ENCODE data around the gene FOXK1. TPM values are rescaled to one million over a fixed set of nuclear protein-coding genes. Genes with fewer than 3 reads are reported as not detected.

Gene FOXK1
- total RNA-seq, 3 donors from 2014 or later: 30.1 to 48.5 (median 33.4) TPM

- peaks cover 7% of the 10 kb centered on the region for H3K9me3 ChIP-seq
- no peak overlapping the region for H3K4me3 ChIP-seq
- intact Hi-C loops (cut with DNase I, micrococcal nuclease): no loop called here
- TF ChIP-seq CTCF (IDR thresholded peaks at IDR 0.05): no peak
- no peaks in the 10 kb centered on the region for H3K36me3 ChIP-seq (ENCODE audit: low read depth)
- H3K4me1 ChIP-seq (ENCODE audit: low read depth): no peaks in the 10 kb centered on the region
- DNase-seq (peak in 1 of 3 donors; percentile 19), ATAC-seq (no peak)
Observed at GRCh38 chr7:4661871-4662270, 20.2 kb upstream of the FOXK1 start.

DNA sequence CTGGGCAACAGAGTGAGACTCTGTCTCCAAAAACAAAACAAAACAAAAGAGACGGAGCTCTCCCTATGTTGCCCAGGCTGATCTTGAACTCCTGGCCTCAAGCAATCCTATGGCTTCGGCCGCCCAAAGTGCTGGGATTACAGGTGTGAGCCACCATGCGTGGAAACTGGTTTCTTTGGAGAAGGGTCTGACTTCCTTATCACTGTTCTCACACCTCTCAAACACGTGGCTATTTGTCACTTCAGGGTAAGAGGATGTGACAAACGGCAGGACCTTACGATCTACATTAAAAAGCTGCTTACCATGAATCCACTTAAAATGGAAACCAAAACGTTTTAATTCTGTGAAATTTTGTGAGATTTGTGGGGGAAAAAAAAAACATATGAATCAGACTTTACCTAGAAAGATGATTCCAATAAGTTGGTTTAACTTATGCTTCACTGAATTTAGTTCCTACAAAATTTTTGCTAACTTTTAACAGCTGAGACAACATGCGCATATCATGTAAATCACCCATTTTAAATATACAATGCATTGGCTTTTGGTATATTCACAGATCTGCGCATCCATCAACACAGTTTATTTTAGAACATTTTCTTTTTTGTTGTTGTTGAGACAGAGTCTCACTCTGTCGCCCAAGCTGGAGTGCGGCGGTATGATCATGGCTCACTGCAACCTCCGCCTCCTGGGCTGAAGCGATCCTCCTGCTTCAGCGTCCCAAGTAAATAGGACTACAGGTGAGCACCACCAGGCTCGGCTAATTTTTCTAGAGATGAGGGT lies 18.7 kb upstream of the FOXK1 start:
- no peaks in the 10 kb centered on the region for H3K36me3 ChIP-seq (ENCODE audit: low read depth)
- TF ChIP-seq CTCF (IDR thresholded peaks at IDR 0.05): no peak
- H3K4me1 ChIP-seq (ENCODE audit: low read depth): no peaks in the 10 kb centered on the region
- no peak overlapping the region for H3K4me3 ChIP-seq
- H3K9me3 ChIP-seq: peaks cover 7% of the 10 kb centered on the region
- intact Hi-C loops (cut with DNase I, micrococcal nuclease): no loop called here
- no peak for DNase-seq
- no peak for ATAC-seq

- Histone ChIP-seq H3K4me3 (no peak overlapping the region), H3K9me3 (peaks cover under 1% of the 10 kb centered on the region), H3K36me3 (ENCODE audit: low read depth) (no peaks in the 10 kb centered on the region), H3K4me1 (ENCODE audit: low read depth) (no peaks in the 10 kb centered on the region)
- ATAC-seq (no peak), DNase-seq (no peak)
- intact Hi-C loops (cut with DNase I, micrococcal nuclease): no loop called here
- TF ChIP-seq CTCF (IDR thresholded peaks at IDR 0.05): no peak
Observed at GRCh38 chr7:4665661-4666060, 16.4 kb upstream of the FOXK1 start.

DNA sequence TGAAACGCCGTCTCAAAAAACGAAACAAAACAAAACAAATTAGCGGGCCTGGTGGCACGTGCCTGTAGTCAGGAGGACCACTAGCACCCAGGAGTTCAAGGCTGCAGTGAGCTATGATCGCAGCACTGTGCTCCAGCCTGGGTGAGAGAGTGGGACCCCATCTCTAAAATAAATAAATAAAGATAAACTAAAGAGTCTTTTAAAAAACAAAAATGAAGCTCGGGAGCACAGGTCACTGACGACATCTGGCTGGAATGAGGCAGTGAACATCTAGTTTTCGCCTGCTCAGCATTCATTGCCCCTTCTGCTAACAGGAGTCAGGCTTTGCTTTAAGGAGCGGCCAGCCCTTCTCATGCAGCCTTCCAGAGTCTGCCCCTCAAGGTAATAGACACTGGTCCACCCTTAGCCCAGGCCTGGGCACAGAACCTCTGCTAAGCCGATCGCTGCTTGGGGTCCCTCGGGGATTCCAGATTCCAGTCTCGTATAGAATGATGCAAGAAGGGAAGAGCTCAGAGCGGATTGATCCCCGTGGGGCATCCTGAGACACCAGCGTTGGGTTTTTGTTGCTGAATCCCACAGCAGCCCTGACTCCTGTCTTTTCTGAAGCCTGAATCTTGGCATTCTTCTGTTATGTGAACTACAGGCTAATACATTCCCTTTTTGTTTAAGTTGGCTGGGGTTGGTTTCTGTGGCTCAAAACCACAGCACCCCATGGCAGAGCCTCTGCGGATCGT lies 14.2 kb upstream of the FOXK1 start:
- no peak for TF ChIP-seq CTCF (IDR thresholded peaks at IDR 0.05)
- DNase-seq: no peak
- intact Hi-C loops (cut with DNase I, micrococcal nuclease): no loop called here

DNA sequence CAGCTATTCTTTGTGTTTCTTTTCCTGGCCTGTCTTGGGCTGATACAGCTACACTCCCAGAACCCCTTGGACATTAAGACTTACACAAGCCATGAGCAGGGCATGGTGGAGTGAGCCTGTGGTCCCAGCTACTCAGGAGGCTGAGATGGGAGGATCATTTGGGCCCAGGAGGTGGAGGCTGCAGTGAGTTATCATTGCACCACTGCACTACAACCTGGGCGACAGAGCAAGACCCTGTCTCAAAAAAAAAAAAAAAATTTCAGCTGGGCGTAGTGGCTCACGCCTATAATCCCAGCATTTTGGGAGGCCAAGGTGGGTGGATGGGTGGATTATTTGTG lies 13.6 kb upstream of the FOXK1 start:
- intact Hi-C loops (cut with DNase I, micrococcal nuclease): no loop called here
- no peak for ATAC-seq

More for the DNA sequence above, 14.2 kb upstream of the FOXK1 start:
- no peak for ATAC-seq
- Histone ChIP-seq H3K4me1 (ENCODE audit: low read depth) (no peaks in the 10 kb centered on the region), H3K4me3 (no peak overlapping the region), H3K9me3 (peaks cover 4% of the 10 kb centered on the region), H3K36me3 (ENCODE audit: low read depth) (no peaks in the 10 kb centered on the region)

More for the DNA sequence above, 13.6 kb upstream of the FOXK1 start:
- no peaks in the 10 kb centered on the region for H3K4me1 ChIP-seq (ENCODE audit: low read depth)
- DNase-seq: no peak
- no peaks in the 10 kb centered on the region for H3K36me3 ChIP-seq (ENCODE audit: low read depth)
- TF ChIP-seq CTCF (IDR thresholded peaks at IDR 0.05): no peak
- no peak overlapping the region for H3K4me3 ChIP-seq
- peaks cover 4% of the 10 kb centered on the region for H3K9me3 ChIP-seq
